Stimulated activated CD4-positive, alpha-beta T cell treated with anti-CD3 and anti-CD28 coated beads, Interleukin-4, amount 100 ng/mL, for 1 hour (primary cell): ENCODE data around the gene NTPCR.
"Not testable (repeated sequence)": the region's sequence is repeated elsewhere in the genome, so short reads cannot be mapped to it uniquely, and the experiment has no call there.

Experiments
- DNase-seq: peaks from one replicate; pipeline ENCODE4 v3.0.0-alpha.2; 2020

NTPCR gene

GRCh38 chr1:232950197-232951176 lies at the start of gene NTPCR:
Gene NTPCR, plus strand, starts transcription at chr1:232950611. Its CDS starts 100 bp downstream, at chr1:232950711.
- peak; percentile 97 for DNase-seq

- DNase-seq: no peak
Measured at GRCh38 chr1:232900818-232901217, 49.6 kb upstream of the NTPCR start.

GRCh38 chr1:232901255-232901654 lies 49.2 kb upstream of the NTPCR start:
- no peak for DNase-seq

- no peak for DNase-seq
Measured at GRCh38 chr1:232902774-232903350, 47.5 kb upstream of the NTPCR start.

GRCh38 chr1:232904131-232904530 lies 46.3 kb upstream of the NTPCR start:
- DNase-seq: no peak

- DNase-seq: no peak
Measured at GRCh38 chr1:232904566-232904965, 45.8 kb upstream of the NTPCR start.

GRCh38 chr1:232905331-232906034 lies 44.9 kb upstream of the NTPCR start:
- DNase-seq: no peak

GRCh38 chr1:232906441-232906840 lies 44.0 kb upstream of the NTPCR start:
- no peak for DNase-seq

GRCh38 chr1:232908831-232909230 lies 41.6 kb upstream of the NTPCR start:
- no peak for DNase-seq

- DNase-seq: no peak
Measured at GRCh38 chr1:232909752-232910151, 40.7 kb upstream of the NTPCR start.

- DNase-seq: no peak
Measured at GRCh38 chr1:232911027-232911599, 39.3 kb upstream of the NTPCR start.

- DNase-seq: no peak
Measured at GRCh38 chr1:232912845-232913580, 37.4 kb upstream of the NTPCR start.

GRCh38 chr1:232914271-232914670 lies 36.1 kb upstream of the NTPCR start:
- DNase-seq: not testable (repeated sequence)

GRCh38 chr1:232915212-232915611 lies 35.2 kb upstream of the NTPCR start:
- DNase-seq: no peak

- no peak for DNase-seq
Measured at GRCh38 chr1:232917053-232917452, 33.4 kb upstream of the NTPCR start.

- DNase-seq: no peak
Measured at GRCh38 chr1:232921381-232921780, 29.0 kb upstream of the NTPCR start.

- DNase-seq: no peak
Measured at GRCh38 chr1:232922485-232922884, 27.9 kb upstream of the NTPCR start.

GRCh38 chr1:232923739-232924386 lies 26.5 kb upstream of the NTPCR start:
- peak; percentile 25 for DNase-seq

- no peak for DNase-seq
Measured at GRCh38 chr1:232924874-232925273, 25.5 kb upstream of the NTPCR start.

- no peak for DNase-seq
Measured at GRCh38 chr1:232925421-232926220, 24.8 kb upstream of the NTPCR start.

GRCh38 chr1:232927166-232927565 lies 23.2 kb upstream of the NTPCR start:
- not testable (repeated sequence) for DNase-seq
